CD4-positive, alpha-beta T cell treated with Interferon alpha-2 for 1 hour (primary cell): ENCODE measurements around the gene SLC39A5.
"Not testable (repeated sequence)": the region's sequence is repeated elsewhere in the genome, so short reads cannot be mapped to it uniquely, and the experiment has no call there.

Source experiments
- DNase-seq, 2 donors: peaks; one replicate each; pipeline ENCODE4 v3.0.0-alpha.2; 2020 to 2022

The SLC39A5 gene

DNA sequence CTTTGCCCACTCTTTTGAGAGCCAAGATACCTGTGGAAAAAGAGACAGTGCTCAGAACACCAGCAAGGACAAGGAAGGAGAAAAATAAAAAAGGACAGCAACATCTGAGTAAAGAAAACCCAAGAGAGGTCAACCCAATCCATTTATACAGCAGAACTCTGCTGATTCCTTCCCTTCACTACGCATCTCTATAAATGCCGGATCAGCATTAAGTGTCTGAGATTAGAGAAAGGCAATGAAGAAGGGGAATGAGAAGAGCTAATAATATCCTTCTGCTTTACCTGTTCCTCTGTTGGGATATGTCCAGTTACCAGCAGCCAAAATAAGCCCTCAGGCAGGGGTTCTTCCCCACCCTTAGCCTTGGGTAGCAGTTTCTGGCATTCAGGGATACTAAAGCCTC, 52.7 kb downstream of the SLC39A5 start:
- no peak for DNase-seq

DNA sequence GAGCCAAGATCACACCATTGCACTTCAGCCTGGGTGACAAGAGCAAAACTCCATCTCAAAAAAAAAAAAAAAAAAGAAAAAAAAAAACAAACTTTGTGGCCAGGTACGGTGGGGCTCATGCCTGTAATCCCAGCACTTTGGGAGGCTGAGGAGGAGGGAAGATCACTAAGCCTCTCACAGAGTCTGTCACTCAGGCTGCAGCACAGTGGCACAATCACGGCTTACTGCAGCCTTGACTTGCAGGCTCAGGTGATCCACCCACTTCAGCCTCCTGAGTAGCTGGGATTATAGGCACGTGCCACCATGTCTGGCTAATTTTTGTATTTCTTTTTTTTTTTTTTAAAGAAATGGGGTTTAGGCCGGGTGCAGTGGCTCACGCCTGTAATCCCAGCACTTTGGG, 54.4 kb downstream of the SLC39A5 start:
- not testable (repeated sequence) for DNase-seq

GRCh38 chr12:56286044-56286830, 56.4 kb downstream of the SLC39A5 start:
- no peak for DNase-seq
